Adrenal gland (tissue), 12 donors: Measurements from ENCODE around the gene SYNDIG1. TPM values are rescaled to one million over a fixed set of nuclear protein-coding genes. Genes with fewer than 3 reads are reported as not detected.

ENCODE experiments used
- DNase-seq, 7 donors: peaks; one replicate each; pipeline ENCODE4 v3.0.0-alpha.2; 2019 to 2020
- H3K27ac ChIP-seq, 5 donors: fragments of 200-600 bp; sonication (generic) in 4 of 5; 1 replicate in 3 of 5; 2 replicates in 2 of 5; pipeline versions ENCODE4 v1.5.1 to v1.8.0; 2016 to 2020; ENCODE audit warnings: mild to moderate bottlenecking in 1 of 5
- H3K27me3 ChIP-seq: fragments of 200-600 bp; 2 replicates; pipeline ENCODE4 v1.8.0; 2021
- H3K36me3 ChIP-seq, 2 donors: fragments of 200-600 bp; replicated peaks in 1 of 2; 1 replicate in 1 of 2; 2 replicates in 1 of 2; pipeline versions ENCODE4 v1.5.1 to v1.8.0; 2018 to 2022
- H3K4me1 ChIP-seq, 2 donors: fragments of 200-600 bp; replicated peaks in 1 of 2; 1 replicate in 1 of 2; 2 replicates in 1 of 2; pipeline versions ENCODE4 v1.5.1 to v1.8.0; 2018 to 2021
- H3K4me3 ChIP-seq, 4 donors: fragments of 200-600 bp; sonication (generic) in 3 of 4; one replicate each; pipeline ENCODE4 v1.5.1; 2016 to 2018
- H3K9me3 ChIP-seq, 3 donors: fragments of 200-600 bp; sonication (generic) in 1 of 3; replicated peaks in 1 of 3; 1 replicate in 2 of 3; 2 replicates in 1 of 3; pipeline versions ENCODE4 v1.5.1 to v1.8.0; 2016 to 2021
- POLR2A ChIP-seq, 2 donors: fragments of 450-650 bp; IDR thresholded peaks; one replicate each; pipeline ENCODE4 v1.6.1; 2017; ENCODE audit warnings: antibody characterized with exemption in 2 of 2, mild to moderate bottlenecking in 2 of 2, moderate library complexity in 1 of 2
- WGBS, 4 donors: extraction: QIAGEN DNeasy Blood & Tissue Kit in 2 of 4; methylation state at CpG; one replicate each; pipeline versions ENCODE4 v1.1.5 to v1.1.7; 2013 to 2017; 5-methylcytosine and 5-hydroxymethylcytosine counted together
- intact Hi-C, 2 donors: fragments of 100-400 bp; cut with DNase I; formaldehyde crosslinking; loops; one replicate each; pipeline versions ENCODE4 v1.14.1 to v1.15.0; 2022 to 2023
- polyA plus RNA-seq, 3 donors: library from polyadenylated mRNA; stranded (reverse); fragments of 200-250 nt in 2 of 3; fragments of 350-450 nt in 1 of 3; fragmentation: Illumina TruSeq in 1 of 3; extraction: RNeasy Lipid Tissue Mini Kit (QIAGEN cat#74804) in 1 of 3; gene quantifications; one replicate each; pipeline ENCODE4 v1.2.3, GENCODE V29; 2013 to 2014
- total RNA-seq, 9 donors: library from RNA; depleted of rRNA in 4 of 9; stranded (reverse); fragments of >200 nt in 4 of 9; fragments of 120-200 nt in 1 of 9; fragmentation: NEBNext Ultra II Directional in 1 of 9; extraction: Animal tissue kit (Norgen Biotek cat#: 25700) in 1 of 9; gene quantifications; one replicate each; pipeline versions ENCODE4 v1.1.0 to v1.2.4, GENCODE V29; 2013 to 2023
- TF ChIP-seq, protein P1 (sequence below), 6 experiments: fragments of 450-650 bp in 4 of 6; fragments of 200-600 bp in 2 of 6; sonication (generic) in 1 of 6; IDR thresholded peaks; 1 replicate in 5 of 6; 2 replicates in 1 of 6; pipeline versions ENCODE4 v1.5.1 to v1.8.0; 2016 to 2021; ENCODE audit warnings: antibody characterized with exemption in 6 of 6, mild to moderate bottlenecking in 2 of 6, moderate library complexity in 1 of 6
- donor health status: healthy with polysubstance abuse.
- donor health status: Bipolar disorder and iron deficiency.
- donor health status: DM: yes; HTN: yes; CAD: no.
- donor health status: DM: no; HTN: no; CAD: no.
- donor health status: DM: no; HTN: no; CAD: no.
- donor health status: DM: yes; HTN: yes; CAD: no.

Gene SYNDIG1
- total and polyA plus RNA-seq, 12 donors: 0.26 to 3.6 (median 0.76) TPM

DNA sequence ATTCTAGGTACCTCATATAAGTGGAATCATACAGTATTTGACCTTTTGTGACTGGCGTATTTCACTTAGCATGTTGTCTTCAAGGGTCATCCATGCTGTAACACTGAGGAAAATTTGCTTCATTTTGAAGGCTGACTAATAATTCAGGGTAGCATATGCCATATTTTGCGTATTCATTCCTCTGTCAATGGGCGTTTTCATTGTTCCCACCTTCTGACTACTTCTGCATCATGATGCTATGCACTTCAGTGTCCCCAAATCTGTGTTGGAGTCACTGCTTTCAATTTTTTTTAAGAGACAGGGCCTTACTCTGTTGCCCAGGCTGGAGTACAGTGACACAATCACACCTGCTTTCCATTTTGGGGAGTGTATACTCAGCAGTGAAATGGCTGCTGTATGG, 51.6 kb downstream of the SYNDIG1 start:
- H3K27ac ChIP-seq: no peak overlapping the region
- no peaks in the 10 kb centered on the region for H3K4me1 ChIP-seq
- intact Hi-C loops: no loop called here
- no peaks in the 10 kb centered on the region for H3K27me3 ChIP-seq
- DNase-seq: no peak
- TF ChIP-seq POLR2A (IDR thresholded peaks at IDR 0.05): no peak
- TF ChIP-seq, protein P1, sequence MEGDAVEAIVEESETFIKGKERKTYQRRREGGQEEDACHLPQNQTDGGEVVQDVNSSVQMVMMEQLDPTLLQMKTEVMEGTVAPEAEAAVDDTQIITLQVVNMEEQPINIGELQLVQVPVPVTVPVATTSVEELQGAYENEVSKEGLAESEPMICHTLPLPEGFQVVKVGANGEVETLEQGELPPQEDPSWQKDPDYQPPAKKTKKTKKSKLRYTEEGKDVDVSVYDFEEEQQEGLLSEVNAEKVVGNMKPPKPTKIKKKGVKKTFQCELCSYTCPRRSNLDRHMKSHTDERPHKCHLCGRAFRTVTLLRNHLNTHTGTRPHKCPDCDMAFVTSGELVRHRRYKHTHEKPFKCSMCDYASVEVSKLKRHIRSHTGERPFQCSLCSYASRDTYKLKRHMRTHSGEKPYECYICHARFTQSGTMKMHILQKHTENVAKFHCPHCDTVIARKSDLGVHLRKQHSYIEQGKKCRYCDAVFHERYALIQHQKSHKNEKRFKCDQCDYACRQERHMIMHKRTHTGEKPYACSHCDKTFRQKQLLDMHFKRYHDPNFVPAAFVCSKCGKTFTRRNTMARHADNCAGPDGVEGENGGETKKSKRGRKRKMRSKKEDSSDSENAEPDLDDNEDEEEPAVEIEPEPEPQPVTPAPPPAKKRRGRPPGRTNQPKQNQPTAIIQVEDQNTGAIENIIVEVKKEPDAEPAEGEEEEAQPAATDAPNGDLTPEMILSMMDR (IDR thresholded peaks at IDR 0.05): no peak
- H3K36me3 ChIP-seq: no peaks in the 10 kb centered on the region
- WGBS, 4 donors: 76 to 87% (median 80%) methylated on average over 3 of the region's 3 CpGs
- H3K4me3 ChIP-seq: no peak overlapping the region
- H3K9me3 ChIP-seq: no peaks in the 10 kb centered on the region

DNA sequence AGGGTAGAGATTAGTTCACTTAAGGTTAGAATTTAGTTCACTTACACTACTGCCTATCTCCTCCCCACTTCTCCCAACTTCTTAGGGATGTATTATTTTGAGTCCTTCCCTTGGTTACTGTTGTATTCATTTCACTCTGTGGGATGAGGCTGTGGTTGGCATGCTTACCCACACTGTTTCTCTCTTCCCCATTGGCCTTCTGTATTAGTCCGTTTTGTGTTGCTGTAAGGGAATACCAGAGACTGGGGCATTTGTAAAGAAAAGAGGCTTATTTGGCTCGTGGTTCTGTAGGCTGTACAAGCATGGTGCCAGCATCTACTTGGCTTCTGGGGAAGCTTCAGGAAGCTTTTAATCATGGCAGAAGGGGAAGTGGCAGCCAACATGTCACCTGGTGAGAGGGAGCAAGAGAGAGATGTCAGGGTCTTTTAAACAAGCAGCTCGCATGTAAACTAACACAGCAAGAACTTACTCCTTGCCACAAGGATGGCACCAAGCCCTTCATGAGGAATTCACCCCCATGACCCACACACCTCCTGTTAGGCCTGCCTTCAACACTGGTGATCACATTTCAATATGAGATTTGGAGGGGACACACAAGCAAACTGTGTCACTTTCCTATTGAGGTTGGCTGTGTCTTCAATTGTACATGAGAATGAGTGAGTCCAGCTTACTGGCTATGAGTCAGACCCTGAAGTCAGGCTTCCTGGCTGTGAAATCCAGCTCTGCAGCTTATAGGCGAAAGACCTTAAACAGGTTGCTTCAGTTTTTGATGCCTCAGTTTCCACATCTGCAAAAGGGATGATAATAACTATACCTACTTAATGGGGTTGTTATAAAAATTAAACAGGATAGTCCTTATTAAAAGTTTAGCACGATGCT, 53.3 kb downstream of the SYNDIG1 start:
- TF ChIP-seq, protein P1 (IDR thresholded peaks at IDR 0.05): no peak
- TF ChIP-seq POLR2A (IDR thresholded peaks at IDR 0.05): no peak
- Histone ChIP-seq H3K4me1 (no peaks in the 10 kb centered on the region), H3K27ac (no peak overlapping the region), H3K36me3 (no peaks in the 10 kb centered on the region), H3K27me3 (no peaks in the 10 kb centered on the region), H3K4me3 (no peak overlapping the region), H3K9me3 (no peaks in the 10 kb centered on the region)
- intact Hi-C loops: no loop called here
- 72 to 81% (median 80%) methylated on average over 5 of the region's 5 CpGs for WGBS, 4 donors
- DNase-seq: no peak

DNA sequence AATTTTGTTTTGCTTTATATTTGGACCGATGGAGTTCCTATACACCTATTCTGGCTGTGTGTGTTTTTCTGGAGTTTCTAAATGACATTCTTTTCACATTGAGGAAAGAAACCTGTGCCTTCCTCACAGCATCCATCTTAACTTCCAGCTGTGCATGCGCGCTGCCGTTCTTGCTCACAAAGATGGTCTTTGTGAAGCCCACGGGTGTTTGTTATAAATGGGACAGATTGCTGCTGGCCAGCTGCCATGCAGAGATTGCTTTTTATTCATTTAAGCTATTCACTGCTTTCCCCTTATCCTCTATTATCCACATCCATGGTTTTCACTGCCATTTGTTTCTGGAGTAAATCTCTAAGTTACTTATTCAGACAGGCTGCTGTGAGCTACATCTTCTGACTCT, 54.2 kb downstream of the SYNDIG1 start:
- no peak overlapping the region for H3K27ac ChIP-seq
- DNase-seq: no peak
- H3K27me3 ChIP-seq: no peaks in the 10 kb centered on the region
- H3K4me1 ChIP-seq: no peaks in the 10 kb centered on the region
- intact Hi-C loops: no loop called here
- TF ChIP-seq POLR2A (IDR thresholded peaks at IDR 0.05): no peak
- TF ChIP-seq, protein P1 (IDR thresholded peaks at IDR 0.05): no peak
- WGBS, 4 donors: 73 to 78% (median 78%) methylated on average over 5 of the region's 5 CpGs
- H3K9me3 ChIP-seq: no peaks in the 10 kb centered on the region
- H3K36me3 ChIP-seq: no peaks in the 10 kb centered on the region
- H3K4me3 ChIP-seq: no peak overlapping the region

DNA sequence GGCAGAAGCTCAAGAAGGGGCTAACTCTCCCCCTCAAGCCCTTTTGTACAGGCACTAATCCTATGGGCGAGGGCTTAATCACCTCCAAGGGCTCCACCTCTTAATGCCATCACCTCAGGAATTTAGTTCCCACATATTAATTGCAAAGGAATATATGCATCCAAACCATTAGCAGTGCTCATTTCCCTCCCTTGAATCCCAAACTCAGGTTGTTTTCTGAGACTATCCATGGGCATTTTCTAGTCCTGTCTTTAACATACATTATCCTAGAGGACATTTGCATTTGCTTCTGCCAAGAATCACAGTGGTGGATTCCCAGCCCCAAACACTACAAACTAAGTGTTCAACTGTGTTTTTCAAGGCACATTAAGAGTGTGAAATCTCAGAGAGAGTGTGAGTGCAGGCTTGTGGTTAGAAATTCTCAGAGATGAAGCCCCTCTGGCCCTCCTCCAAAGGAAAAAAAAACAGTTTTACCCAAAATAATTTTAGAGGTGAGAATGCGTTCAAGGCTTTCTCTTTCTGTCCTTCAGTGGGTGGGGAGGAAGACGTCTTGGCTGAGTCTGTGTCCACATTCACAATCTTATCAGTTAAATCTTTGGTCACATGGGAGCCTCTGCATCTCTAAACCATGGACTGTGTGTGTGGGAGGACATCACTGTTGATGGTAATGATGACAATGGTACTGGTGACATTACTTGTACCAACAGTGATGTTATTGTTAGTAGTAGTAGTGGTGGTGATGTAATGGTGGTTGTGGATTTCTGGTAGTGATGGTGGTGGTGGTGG, 59.3 kb downstream of the SYNDIG1 start:
- DNase-seq: no peak
- no peak overlapping the region for H3K4me3 ChIP-seq
- H3K4me1 ChIP-seq: no peaks in the 10 kb centered on the region
- no peak overlapping the region for H3K27ac ChIP-seq
- 52 to 60% (median 59%) methylated on average over 3 of the region's 3 CpGs for WGBS, 4 donors
- no peaks in the 10 kb centered on the region for H3K27me3 ChIP-seq
- intact Hi-C loops: no loop called here
- H3K36me3 ChIP-seq: no peaks in the 10 kb centered on the region
- TF ChIP-seq, protein P1 (IDR thresholded peaks at IDR 0.05): no peak
- no peak for TF ChIP-seq POLR2A (IDR thresholded peaks at IDR 0.05)
- no peaks in the 10 kb centered on the region for H3K9me3 ChIP-seq
